Measurements from ENCODE around the gene ZIM2.

Gene ZIM2

DNA sequence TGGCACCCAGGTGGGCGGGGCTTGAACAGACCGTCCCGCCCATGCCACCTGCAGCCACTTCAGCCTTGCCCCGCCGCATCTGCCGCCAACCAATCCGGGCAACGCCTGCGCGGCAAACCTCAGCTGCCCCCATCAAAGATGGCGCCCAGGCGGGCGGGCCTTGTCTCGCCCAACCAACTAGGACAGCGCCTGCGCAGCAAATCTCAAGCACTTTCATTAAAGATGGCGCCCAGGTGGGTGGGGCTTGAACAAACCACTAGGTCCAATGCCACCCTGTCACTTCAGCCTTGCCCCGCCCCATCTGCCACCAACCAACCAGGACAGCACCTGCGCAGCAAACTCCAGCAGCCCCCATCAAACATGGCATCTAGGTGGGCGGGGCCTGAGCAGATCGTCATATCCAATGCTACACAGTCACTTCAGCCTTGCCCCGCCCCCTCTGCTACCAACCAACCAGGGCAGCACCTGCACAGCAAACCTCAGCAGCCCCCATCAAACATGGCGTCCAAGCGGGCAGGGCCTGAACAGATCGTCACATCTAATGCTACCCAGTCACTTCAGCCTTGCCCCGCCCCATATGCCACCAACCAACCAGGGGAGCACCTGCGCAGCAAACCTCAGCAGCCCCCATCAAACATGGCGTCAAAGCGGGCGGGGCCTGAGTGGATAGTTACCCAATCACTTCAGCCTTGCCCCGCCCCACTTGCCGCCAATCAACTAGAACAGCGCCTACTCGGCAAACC, 1.4 kb downstream of the ZIM2 start:
- H3K27ac ChIP-seq = peak overlapping the region; percentile 84
- TF ChIP-seq ZFX (IDR thresholded peaks at IDR 0.05; ENCODE audit: borderline replicate concordance) = no peak
- no peak for TF ChIP-seq CTCF (IDR thresholded peaks at IDR 0.05)

GRCh38 chr19:56838024-56838908, 2.3 kb downstream of the ZIM2 start:
- no peak for TF ChIP-seq ZFX (IDR thresholded peaks at IDR 0.05; ENCODE audit: borderline replicate concordance)
- peak; percentile 54 for TF ChIP-seq CTCF (IDR thresholded peaks at IDR 0.05)
- H3K27ac ChIP-seq = peak overlapping the region; percentile 84

DNA sequence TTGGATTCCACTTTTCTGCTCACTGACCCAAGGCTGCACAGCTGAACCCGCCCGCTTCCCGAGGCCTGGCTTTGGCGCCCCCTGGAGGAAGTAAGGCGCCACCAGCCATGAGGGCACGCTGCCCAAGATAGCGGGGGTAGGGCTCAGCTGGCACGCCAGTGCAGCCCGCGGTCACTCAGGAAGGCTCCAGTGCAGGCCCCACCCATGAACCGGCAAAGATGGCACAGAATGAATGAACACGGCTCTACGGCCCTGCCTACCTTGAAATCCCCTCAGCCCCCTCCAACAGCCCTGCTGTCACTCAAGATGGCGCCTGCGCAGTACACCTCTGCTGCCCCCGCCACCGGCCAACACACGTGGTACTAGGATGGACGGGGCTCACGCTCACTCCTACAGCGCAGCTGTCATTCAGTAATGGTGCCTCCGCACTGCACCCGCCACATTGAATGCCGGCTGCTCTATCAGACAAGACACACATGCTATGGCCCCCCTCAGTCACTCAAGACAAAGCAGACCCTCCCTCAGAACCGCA, 3.0 kb downstream of the ZIM2 start:
- TF ChIP-seq CTCF (IDR thresholded peaks at IDR 0.05) = peak; percentile 75
- TF ChIP-seq ZFX (IDR thresholded peaks at IDR 0.05; ENCODE audit: borderline replicate concordance) = no peak
- H3K27ac ChIP-seq = peak overlapping the region; percentile 84

- H3K27ac ChIP-seq = peak overlapping the region; percentile 84
Observed at GRCh38 chr19:56837004-56837403, 3.5 kb downstream of the ZIM2 start.

DNA sequence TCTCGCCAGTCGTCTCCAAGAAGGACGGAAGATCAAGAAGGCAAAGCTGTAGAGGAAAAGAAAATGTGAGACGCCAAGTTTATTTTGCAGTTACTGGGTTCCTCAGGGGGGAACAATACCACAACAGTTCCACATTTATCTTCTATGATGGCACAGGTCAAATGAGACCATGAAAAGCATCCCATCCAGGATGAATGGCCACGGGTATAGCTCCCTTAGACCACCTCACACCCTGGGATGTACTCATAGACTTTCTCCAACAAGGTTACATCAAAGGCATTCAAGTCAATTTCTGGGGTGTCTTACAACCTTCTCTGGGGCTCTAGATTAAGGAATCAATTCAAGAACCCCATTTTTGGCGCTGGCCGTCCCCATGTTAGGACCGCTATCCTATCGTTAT, 4.5 kb downstream of the ZIM2 start:
- H3K27ac ChIP-seq = no peak overlapping the region
- TF ChIP-seq CTCF (IDR thresholded peaks at IDR 0.05) (no peak), ZFX (IDR thresholded peaks at IDR 0.05; ENCODE audit: borderline replicate concordance) (no peak)

More at GRCh38 chr19:56837004-56837403, 3.5 kb downstream of the ZIM2 start:
- no peak for TF ChIP-seq CTCF (IDR thresholded peaks at IDR 0.05)
- no peak for TF ChIP-seq ZFX (IDR thresholded peaks at IDR 0.05; ENCODE audit: borderline replicate concordance)

GRCh38 chr19:56835401-56835800, 5.1 kb downstream of the ZIM2 start:
- TF ChIP-seq CTCF (IDR thresholded peaks at IDR 0.05) (no peak), ZFX (IDR thresholded peaks at IDR 0.05; ENCODE audit: borderline replicate concordance) (no peak)
- H3K27ac ChIP-seq = no peak overlapping the region

All from 22Rv1 (cell line).